Fibroblast of lung (primary cell): ENCODE data around the gene RPL4.

Experiments used
- CTCF ChIP-seq, 2 donors: IDR thresholded peaks in 1 of 2; conservative IDR thresholded peaks in 1 of 2; 1 replicate in 1 of 2; 2 replicates in 1 of 2; pipeline ENCODE4 v1.5.1; 2011 to 2012; ENCODE audit warnings: low read length in 2 of 2, control low read depth in 1 of 2, inconsistent platforms in 1 of 2, low read depth in 1 of 2, mild to moderate bottlenecking in 1 of 2
- EZH2 ChIP-seq: IDR thresholded peaks from 2 replicates; pipeline ENCODE4 v1.5.1; 2012; ENCODE audit warnings: low read length, control low read depth, mild to moderate bottlenecking; ENCODE audit errors: missing control alignments

DNA sequence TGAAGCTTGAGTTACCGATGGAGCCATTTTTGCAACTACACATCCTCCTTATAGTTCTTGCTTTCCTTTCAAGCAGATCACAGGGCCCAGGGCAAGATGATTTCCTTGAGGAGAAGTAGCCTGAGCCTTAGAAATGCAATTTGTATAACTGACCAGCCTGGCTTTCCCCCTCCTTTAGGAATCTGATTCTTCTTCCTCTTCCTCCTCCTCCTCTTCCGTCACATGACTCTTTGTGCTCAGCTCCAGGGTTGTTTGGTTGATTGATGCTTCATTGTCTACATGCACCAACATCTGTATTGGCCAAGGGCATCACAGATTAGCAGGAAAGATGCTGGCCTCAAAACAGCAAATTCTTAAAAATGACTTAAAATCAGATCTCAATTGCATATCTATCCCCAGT lies 10.4 kb downstream of the RPL4 start:
- TF ChIP-seq CTCF (conservative IDR thresholded peaks at IDR 0.05 in 1 of 2, IDR thresholded peaks at IDR 0.05 in 1 of 2; ENCODE audit: low read depth in 1 of 2, low read length in 2 of 2), result no peak
- TF ChIP-seq EZH2, result no peak
